Measurements from ENCODE around the gene CCDC160. TPM values are rescaled to one million over a fixed set of nuclear protein-coding genes. Genes with fewer than 3 reads are reported as not detected.

The CCDC160 gene
- polyA plus RNA-seq, 1 donor (not counting 4 experiments of a cell fraction or from before 2014, with no cell fraction given) = not detected

- Histone ChIP-seq H3K4me2 (ENCODE audit: control insufficient read depth, extremely low read depth, insufficient read depth, low read depth, low read length) (no peak overlapping the region), H3K27ac (ENCODE audit: control insufficient read depth, insufficient read depth, low read length) (no peak overlapping the region), H3K4me1 (ENCODE audit: control insufficient read depth, extremely low read depth, insufficient read depth, low read length) (no peaks in the 10 kb centered on the region), H3K27me3 (ENCODE audit: control insufficient read depth, extremely low read depth, insufficient read depth, low read length) (no peaks in the 10 kb centered on the region), H4K20me1 (ENCODE audit: control insufficient read depth, extremely low read depth, insufficient read depth, low read length) (no peaks in the 10 kb centered on the region), H3K36me3 (ENCODE audit: control insufficient read depth in 2 of 2, extremely low read depth in 1 of 2, insufficient read depth in 2 of 2, low read length in 2 of 2) (no peaks in the 10 kb centered on the region), H2AFZ (ENCODE audit: control insufficient read depth, low read length) (no peak overlapping the region), H3K9ac (ENCODE audit: control insufficient read depth, extremely low read depth, insufficient read depth, low read length) (no peak overlapping the region), H3K4me3 (ENCODE audit: control insufficient read depth in 2 of 3, extremely low read depth in 1 of 3, insufficient read depth in 2 of 3, low read depth in 1 of 3, low read length in 3 of 3) (no peak overlapping the region), H3K9me3 (ENCODE audit: control insufficient read depth, low read depth, low read length) (no peaks in the 10 kb centered on the region), H3K9me1 (ENCODE audit: control insufficient read depth, extremely low read depth, insufficient read depth, low read length) (no peaks in the 10 kb centered on the region), H3K79me2 (ENCODE audit: control insufficient read depth, insufficient read depth, low read length) (no peaks in the 10 kb centered on the region)
- FAIRE-seq (no peak), DNase-seq (ENCODE audit: low read depth, low spot score) (no peak)
- TF ChIP-seq EZH2 (IDR thresholded peaks at IDR 0.05; ENCODE audit: low read length) = no peak
- dilution Hi-C loops (cut with MboI; ENCODE audit: extremely low pct_ligation_motif_present, low sequenced_read_pairs) = no loop called here
Observed at GRCh38 chrX:134247492-134247891, 10.5 kb downstream of the CCDC160 start.

GRCh38 chrX:134249241-134249640 is 12.3 kb downstream of the CCDC160 start:
- Histone ChIP-seq H3K79me2 (ENCODE audit: control insufficient read depth, insufficient read depth, low read length) (no peaks in the 10 kb centered on the region), H2AFZ (ENCODE audit: control insufficient read depth, low read length) (no peak overlapping the region), H3K9me3 (ENCODE audit: control insufficient read depth, low read depth, low read length) (no peaks in the 10 kb centered on the region), H4K20me1 (ENCODE audit: control insufficient read depth, extremely low read depth, insufficient read depth, low read length) (no peaks in the 10 kb centered on the region), H3K9me1 (ENCODE audit: control insufficient read depth, extremely low read depth, insufficient read depth, low read length) (no peaks in the 10 kb centered on the region), H3K9ac (ENCODE audit: control insufficient read depth, extremely low read depth, insufficient read depth, low read length) (no peak overlapping the region), H3K4me1 (ENCODE audit: control insufficient read depth, extremely low read depth, insufficient read depth, low read length) (no peaks in the 10 kb centered on the region), H3K4me3 (ENCODE audit: control insufficient read depth in 2 of 3, extremely low read depth in 1 of 3, insufficient read depth in 2 of 3, low read depth in 1 of 3, low read length in 3 of 3) (no peak overlapping the region), H3K4me2 (ENCODE audit: control insufficient read depth, extremely low read depth, insufficient read depth, low read depth, low read length) (no peak overlapping the region), H3K36me3 (ENCODE audit: control insufficient read depth in 2 of 2, extremely low read depth in 1 of 2, insufficient read depth in 2 of 2, low read length in 2 of 2) (no peaks in the 10 kb centered on the region), H3K27me3 (ENCODE audit: control insufficient read depth, extremely low read depth, insufficient read depth, low read length) (no peaks in the 10 kb centered on the region), H3K27ac (ENCODE audit: control insufficient read depth, insufficient read depth, low read length) (no peak overlapping the region)
- FAIRE-seq (no peak), DNase-seq (ENCODE audit: low read depth, low spot score) (no peak)
- dilution Hi-C loops (cut with MboI; ENCODE audit: extremely low pct_ligation_motif_present, low sequenced_read_pairs) = no loop called here
- TF ChIP-seq EZH2 (IDR thresholded peaks at IDR 0.05; ENCODE audit: low read length) (no peak), CTCF (optimal IDR thresholded peaks at IDR 0.05 in 1 of 3, IDR thresholded peaks at IDR 0.05 in 1 of 3, conservative IDR thresholded peaks at IDR 0.05 in 1 of 3; ENCODE audit: extremely low read depth in 1 of 3, insufficient read depth in 2 of 3, low read length in 3 of 3) (no peak)

GRCh38 chrX:134251241-134251640 is 14.3 kb downstream of the CCDC160 start:
- Histone ChIP-seq H3K4me3 (ENCODE audit: control insufficient read depth in 2 of 3, extremely low read depth in 1 of 3, insufficient read depth in 2 of 3, low read depth in 1 of 3, low read length in 3 of 3) (no peak overlapping the region), H3K9me3 (ENCODE audit: control insufficient read depth, low read depth, low read length) (no peaks in the 10 kb centered on the region), H3K27ac (ENCODE audit: control insufficient read depth, insufficient read depth, low read length) (no peak overlapping the region), H3K36me3 (ENCODE audit: control insufficient read depth in 2 of 2, extremely low read depth in 1 of 2, insufficient read depth in 2 of 2, low read length in 2 of 2) (no peaks in the 10 kb centered on the region), H3K9me1 (ENCODE audit: control insufficient read depth, extremely low read depth, insufficient read depth, low read length) (no peaks in the 10 kb centered on the region), H3K4me1 (ENCODE audit: control insufficient read depth, extremely low read depth, insufficient read depth, low read length) (no peaks in the 10 kb centered on the region), H3K27me3 (ENCODE audit: control insufficient read depth, extremely low read depth, insufficient read depth, low read length) (no peaks in the 10 kb centered on the region), H4K20me1 (ENCODE audit: control insufficient read depth, extremely low read depth, insufficient read depth, low read length) (no peaks in the 10 kb centered on the region), H3K79me2 (ENCODE audit: control insufficient read depth, insufficient read depth, low read length) (no peaks in the 10 kb centered on the region), H3K4me2 (ENCODE audit: control insufficient read depth, extremely low read depth, insufficient read depth, low read depth, low read length) (no peak overlapping the region), H2AFZ (ENCODE audit: control insufficient read depth, low read length) (no peak overlapping the region), H3K9ac (ENCODE audit: control insufficient read depth, extremely low read depth, insufficient read depth, low read length) (no peak overlapping the region)
- TF ChIP-seq CTCF (optimal IDR thresholded peaks at IDR 0.05 in 1 of 3, IDR thresholded peaks at IDR 0.05 in 1 of 3, conservative IDR thresholded peaks at IDR 0.05 in 1 of 3; ENCODE audit: extremely low read depth in 1 of 3, insufficient read depth in 2 of 3, low read length in 3 of 3) (no peak), EZH2 (IDR thresholded peaks at IDR 0.05; ENCODE audit: low read length) (no peak)
- DNase-seq (ENCODE audit: low read depth, low spot score) (no peak), FAIRE-seq (no peak)
- dilution Hi-C loops (cut with MboI; ENCODE audit: extremely low pct_ligation_motif_present, low sequenced_read_pairs) = no loop called here
